Measurements from ENCODE around the gene GPR37L1.
A peak's percentile ranks its signal among the peaks of the same experiment; 100 is the strongest.

GPR37L1 gene

GRCh38 chr1:202150187-202150586 lies 27.5 kb downstream of the GPR37L1 start:
- no peak overlapping the region for H3K4me3 ChIP-seq (ENCODE audit: low read depth, low read length)
- TF ChIP-seq, protein P1, sequence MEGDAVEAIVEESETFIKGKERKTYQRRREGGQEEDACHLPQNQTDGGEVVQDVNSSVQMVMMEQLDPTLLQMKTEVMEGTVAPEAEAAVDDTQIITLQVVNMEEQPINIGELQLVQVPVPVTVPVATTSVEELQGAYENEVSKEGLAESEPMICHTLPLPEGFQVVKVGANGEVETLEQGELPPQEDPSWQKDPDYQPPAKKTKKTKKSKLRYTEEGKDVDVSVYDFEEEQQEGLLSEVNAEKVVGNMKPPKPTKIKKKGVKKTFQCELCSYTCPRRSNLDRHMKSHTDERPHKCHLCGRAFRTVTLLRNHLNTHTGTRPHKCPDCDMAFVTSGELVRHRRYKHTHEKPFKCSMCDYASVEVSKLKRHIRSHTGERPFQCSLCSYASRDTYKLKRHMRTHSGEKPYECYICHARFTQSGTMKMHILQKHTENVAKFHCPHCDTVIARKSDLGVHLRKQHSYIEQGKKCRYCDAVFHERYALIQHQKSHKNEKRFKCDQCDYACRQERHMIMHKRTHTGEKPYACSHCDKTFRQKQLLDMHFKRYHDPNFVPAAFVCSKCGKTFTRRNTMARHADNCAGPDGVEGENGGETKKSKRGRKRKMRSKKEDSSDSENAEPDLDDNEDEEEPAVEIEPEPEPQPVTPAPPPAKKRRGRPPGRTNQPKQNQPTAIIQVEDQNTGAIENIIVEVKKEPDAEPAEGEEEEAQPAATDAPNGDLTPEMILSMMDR (IDR thresholded peaks at IDR 0.05; ENCODE audit: low read depth, low read length): no peak
- no peak for TF ChIP-seq POLR2A (IDR thresholded peaks at IDR 0.05; ENCODE audit: extremely low read depth, insufficient read length)
- TF ChIP-seq, protein P2, sequence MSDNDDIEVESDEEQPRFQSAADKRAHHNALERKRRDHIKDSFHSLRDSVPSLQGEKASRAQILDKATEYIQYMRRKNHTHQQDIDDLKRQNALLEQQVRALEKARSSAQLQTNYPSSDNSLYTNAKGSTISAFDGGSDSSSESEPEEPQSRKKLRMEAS (IDR thresholded peaks at IDR 0.05; ENCODE audit: low read depth, low read length): no peak
- no peak for DNase-seq (ENCODE audit: low read depth)

DNA sequence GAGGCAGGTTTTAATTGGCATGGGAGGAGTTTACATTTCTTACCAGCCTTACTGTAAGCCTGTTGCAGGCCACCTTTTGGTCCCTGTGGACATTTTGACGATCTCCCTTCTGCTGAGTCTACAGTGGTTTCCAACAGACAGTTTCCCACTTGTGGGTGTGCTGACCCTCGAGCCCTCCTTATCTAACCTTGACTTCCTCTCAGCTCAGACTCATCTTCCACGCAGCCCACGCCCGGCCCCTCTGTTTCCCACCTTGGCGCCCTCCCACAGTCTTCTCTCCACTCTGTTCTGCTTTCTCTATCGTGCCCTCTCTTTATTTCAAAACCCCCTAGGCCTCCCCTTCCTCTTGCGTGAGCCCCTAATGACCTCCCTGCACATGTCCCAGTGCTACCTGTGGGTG lies 27.9 kb downstream of the GPR37L1 start:
- TF ChIP-seq MYC (IDR thresholded peaks at IDR 0.05; ENCODE audit: low read depth, low read length) (no peak), POLR2A (IDR thresholded peaks at IDR 0.05; ENCODE audit: extremely low read depth, insufficient read length) (no peak)
- TF ChIP-seq, protein P2 (IDR thresholded peaks at IDR 0.05; ENCODE audit: low read depth, low read length): no peak
- TF ChIP-seq, protein P1 (IDR thresholded peaks at IDR 0.05; ENCODE audit: low read depth, low read length): no peak
- H3K4me3 ChIP-seq (ENCODE audit: low read depth, low read length): no peak overlapping the region
- DNase-seq (ENCODE audit: low read depth): peak; percentile 71

- no peak for DNase-seq (ENCODE audit: low read depth)
- H3K4me3 ChIP-seq (ENCODE audit: low read depth, low read length): no peak overlapping the region
- TF ChIP-seq POLR2A (IDR thresholded peaks at IDR 0.05; ENCODE audit: extremely low read depth, insufficient read length) (no peak), MYC (IDR thresholded peaks at IDR 0.05; ENCODE audit: low read depth, low read length) (no peak)
- TF ChIP-seq, protein P2 (IDR thresholded peaks at IDR 0.05; ENCODE audit: low read depth, low read length): no peak
- TF ChIP-seq, protein P1 (IDR thresholded peaks at IDR 0.05; ENCODE audit: low read depth, low read length): no peak
These were observed 28.3 kb downstream of the GPR37L1 start for GRCh38 chr1:202151045-202151444.

DNA sequence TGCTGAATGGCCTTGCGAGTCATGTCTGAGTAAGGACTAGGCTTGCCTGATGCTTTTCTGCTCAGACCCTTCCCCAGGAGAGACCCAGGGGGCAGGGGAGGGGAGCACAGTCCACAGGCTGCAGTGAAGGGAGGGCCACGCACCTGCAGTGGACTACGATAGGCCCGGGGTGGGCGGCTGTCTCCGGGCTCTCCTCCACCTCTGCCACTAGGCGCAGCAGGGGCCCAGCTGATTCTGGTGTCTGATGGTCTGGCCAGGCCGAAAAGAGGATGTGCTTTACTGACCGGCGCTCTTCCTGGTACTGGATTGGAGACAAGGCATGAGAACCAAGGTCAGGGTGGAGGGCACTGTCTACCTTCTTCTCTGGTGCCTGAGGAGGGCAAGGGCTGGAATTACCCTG lies 29.7 kb downstream of the GPR37L1 start:
- TF ChIP-seq POLR2A (IDR thresholded peaks at IDR 0.05; ENCODE audit: extremely low read depth, insufficient read length) (no peak), MYC (IDR thresholded peaks at IDR 0.05; ENCODE audit: low read depth, low read length) (no peak)
- TF ChIP-seq, protein P2 (IDR thresholded peaks at IDR 0.05; ENCODE audit: low read depth, low read length): no peak
- TF ChIP-seq, protein P1 (IDR thresholded peaks at IDR 0.05; ENCODE audit: low read depth, low read length): no peak
- H3K4me3 ChIP-seq (ENCODE audit: low read depth, low read length): no peak overlapping the region
- DNase-seq (ENCODE audit: low read depth): no peak

GRCh38 chr1:202153284-202153683 lies 30.6 kb downstream of the GPR37L1 start:
- no peak overlapping the region for H3K4me3 ChIP-seq (ENCODE audit: low read depth, low read length)
- TF ChIP-seq MYC (IDR thresholded peaks at IDR 0.05; ENCODE audit: low read depth, low read length): no peak
- no peak for TF ChIP-seq POLR2A (IDR thresholded peaks at IDR 0.05; ENCODE audit: extremely low read depth, insufficient read length)
- TF ChIP-seq, protein P1 (IDR thresholded peaks at IDR 0.05; ENCODE audit: low read depth, low read length): no peak
- TF ChIP-seq, protein P2 (IDR thresholded peaks at IDR 0.05; ENCODE audit: low read depth, low read length): no peak
- no peak for DNase-seq (ENCODE audit: low read depth)

Data from NB4 (cell line).